Measurements from ENCODE around the gene HIPK3.

DNA sequence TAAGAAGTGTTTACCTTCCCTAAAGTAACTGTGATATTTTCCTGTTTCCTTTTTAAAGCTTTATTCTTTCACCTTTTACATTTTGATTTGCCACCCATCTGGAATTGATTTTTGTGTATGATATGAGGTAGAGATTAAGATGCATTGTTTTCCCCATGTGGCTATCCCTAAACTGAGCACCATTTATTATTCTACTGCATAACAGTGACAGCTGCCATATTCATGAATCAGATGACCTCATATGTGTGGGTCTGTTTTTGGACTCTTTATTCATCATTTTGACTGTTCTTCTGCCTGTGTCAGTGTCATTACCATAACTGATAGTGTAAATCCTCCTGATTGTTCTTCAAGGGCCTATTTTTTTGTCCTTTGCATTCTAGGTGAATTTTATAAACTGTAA, 50.8 kb downstream of the HIPK3 start:
- TF ChIP-seq, protein P1, sequence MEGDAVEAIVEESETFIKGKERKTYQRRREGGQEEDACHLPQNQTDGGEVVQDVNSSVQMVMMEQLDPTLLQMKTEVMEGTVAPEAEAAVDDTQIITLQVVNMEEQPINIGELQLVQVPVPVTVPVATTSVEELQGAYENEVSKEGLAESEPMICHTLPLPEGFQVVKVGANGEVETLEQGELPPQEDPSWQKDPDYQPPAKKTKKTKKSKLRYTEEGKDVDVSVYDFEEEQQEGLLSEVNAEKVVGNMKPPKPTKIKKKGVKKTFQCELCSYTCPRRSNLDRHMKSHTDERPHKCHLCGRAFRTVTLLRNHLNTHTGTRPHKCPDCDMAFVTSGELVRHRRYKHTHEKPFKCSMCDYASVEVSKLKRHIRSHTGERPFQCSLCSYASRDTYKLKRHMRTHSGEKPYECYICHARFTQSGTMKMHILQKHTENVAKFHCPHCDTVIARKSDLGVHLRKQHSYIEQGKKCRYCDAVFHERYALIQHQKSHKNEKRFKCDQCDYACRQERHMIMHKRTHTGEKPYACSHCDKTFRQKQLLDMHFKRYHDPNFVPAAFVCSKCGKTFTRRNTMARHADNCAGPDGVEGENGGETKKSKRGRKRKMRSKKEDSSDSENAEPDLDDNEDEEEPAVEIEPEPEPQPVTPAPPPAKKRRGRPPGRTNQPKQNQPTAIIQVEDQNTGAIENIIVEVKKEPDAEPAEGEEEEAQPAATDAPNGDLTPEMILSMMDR (optimal IDR thresholded peaks at IDR 0.05 in 1 of 3, IDR thresholded peaks at IDR 0.05 in 1 of 3, conservative IDR thresholded peaks at IDR 0.05 in 1 of 3; ENCODE audit: extremely low read depth in 1 of 3, insufficient read depth in 2 of 3, low read length in 3 of 3) = no peak
- TF ChIP-seq EZH2 (IDR thresholded peaks at IDR 0.05; ENCODE audit: low read length) = no peak

Data from keratinocyte (primary cell).